Measurements from ENCODE around the gene TMEM151B. TPM values are rescaled to one million over a fixed set of nuclear protein-coding genes. Genes with fewer than 3 reads are reported as not detected.
A peak's percentile ranks its signal among the peaks of the same experiment; 100 is the strongest.

Gene TMEM151B
- total RNA-seq, 1 experiment from 2014 or later = not detected

- Histone ChIP-seq H3K4me1 (ENCODE audit: control insufficient read depth in 1 of 2, insufficient read depth in 2 of 2, low read length in 2 of 2) (peaks cover 29 to 42% of the 10 kb centered on the region in 2 experiments), H3K4me3 (replicated peaks in 1 of 2; ENCODE audit: low read depth in 1 of 2, low read length in 2 of 2) (peak overlapping the region; percentile 45 to 56), H4K20me1 (ENCODE audit: insufficient read depth) (no peaks in the 10 kb centered on the region), H3K9ac (ENCODE audit: low read length) (peak overlapping the region; percentile 62), H3K9me2 (ENCODE audit: insufficient read depth) (no peaks in the 10 kb centered on the region), H3K36me3 (ENCODE audit: control insufficient read depth in 1 of 2, insufficient read depth in 2 of 2, low read length in 2 of 2) (peaks cover 5 to 29% of the 10 kb centered on the region in 2 experiments; a peak in 2 of 4 replicates), H3K4me2 (ENCODE audit: low read length) (peak overlapping the region; percentile 85), H3K9me3 (ENCODE audit: control insufficient read depth in 1 of 2, insufficient read depth in 1 of 2, low read depth in 1 of 2, low read length in 2 of 2) (no peaks in the 10 kb centered on the region), H3K27me3 (ENCODE audit: insufficient read depth, low read length) (no peaks in the 10 kb centered on the region), H3K27ac (ENCODE audit: low read depth, low read length) (peak overlapping the region; percentile 82), H2AFZ (ENCODE audit: low read depth, low read length, poor library complexity, severe bottlenecking) (no peak overlapping the region), H3K79me2 (ENCODE audit: insufficient read depth, low read length) (no peaks in the 10 kb centered on the region)
- TSS peak; percentile 83 for BruUV-seq (replicated peaks)
- peak; percentile 86 for ATAC-seq
- DNase-seq (ENCODE audit: low read depth, low spot score) = peak; percentile 86
- TF ChIP-seq POLR2AphosphoS5 (IDR thresholded peaks at IDR 0.05; ENCODE audit: low read depth, low read length) (peak; percentile 65), TCF7L2 (IDR thresholded peaks at IDR 0.05; ENCODE audit: borderline replicate concordance, extremely low read depth, insufficient read depth, insufficient read length) (peak; percentile 13), ZBTB33 (IDR thresholded peaks at IDR 0.05; ENCODE audit: extremely low read depth, insufficient replicate concordance, low read length) (no peak)
- ChIA-PET CTCF (interaction anchor here (0.7 to 1.8 kb wide), 13 partner anchors 9 to 140 kb away, joined by 3 to 13 read pairs (median 7); partner anchors contain the start of genes HSP90AB1 and SLC29A1), POLR2A (interaction anchor here (1.1 to 2.4 kb wide), 3 partner anchors 9 to 14 kb away, joined by 4 to 31 read pairs (median 8); partner anchors contain the start of genes HSP90AB1 and SLC29A1), RAD21 (ENCODE audit: low non-redundant PET in 1 of 2, low total read pairs in 2 of 2, uncharacterized antibody in 2 of 2, unreplicated experiment in 2 of 2) (interaction anchor here (0.7 to 0.9 kb wide), 3 partner anchors 10 to 64 kb away, joined by 3 to 4 read pairs (median 4); partner anchors contain the start of gene HSP90AB1 (in 2 of the 2))
- intact Hi-C loops (cut with micrococcal nuclease) = loop anchor here (1.0 kb wide), 1 partner anchor 101 kb away; no protein-coding TSS in a partner anchor
These were observed 33.0 kb upstream of the TMEM151B start for GRCh38 chr6:44237021-44237812.

All from HCT116 (cell line).